Pancreas (tissue), 10 donors: ENCODE measurements around the gene MRGPRG. TPM values are rescaled to one million over a fixed set of nuclear protein-coding genes. Genes with fewer than 3 reads are reported as not detected.

Source experiments
- ATAC-seq, 4 donors: fragments of 200-7000 bp; cut with Tn5 transposase; one replicate each; pipeline versions ENCODE4 v1.8.0 to v1.9.1; 2020; ENCODE audit warnings: mild to moderate bottlenecking in 4 of 4, moderate library complexity in 4 of 4
- DNase-seq, 6 donors: peaks; one replicate each; pipeline ENCODE4 v3.0.0-alpha.2; 2020
- FAIRE-seq: peaks from 2 replicates; lab custom pipeline; 2012; peaks lifted over from hg19 to GRCh38; lab: Jason Lieb, UNC
- H3K27ac ChIP-seq, 4 donors: fragments of 200-600 bp; sonication (generic); 1 replicate in 3 of 4; 2 replicates in 1 of 4; pipeline versions ENCODE4 v1.5.0 to v1.8.0; 2020
- H3K27me3 ChIP-seq, 4 donors: fragments of 200-600 bp; one replicate each; pipeline ENCODE4 v1.8.0; 2021
- H3K36me3 ChIP-seq, 3 donors: fragments of 200-600 bp; sonication (generic) in 1 of 3; one replicate each; pipeline versions ENCODE4 v1.5.0 to v1.8.0; 2020 to 2021
- H3K4me1 ChIP-seq, 3 donors: fragments of 200-600 bp; one replicate each; pipeline ENCODE4 v1.8.0; 2021
- H3K4me3 ChIP-seq, 4 donors: fragments of 200-600 bp; sonication (generic) in 2 of 4; one replicate each; pipeline versions ENCODE4 v1.5.0 to v1.8.0; 2020 to 2021
- H3K9me3 ChIP-seq, 4 donors: fragments of 200-600 bp; one replicate each; pipeline ENCODE4 v1.8.0; 2021
- WGBS, 2 donors: extraction: QIAGEN DNeasy Blood & Tissue Kit; methylation state at CpG; one replicate each; pipeline ENCODE4 v1.1.7; 2013; 5-methylcytosine and 5-hydroxymethylcytosine counted together
- intact Hi-C, 3 donors: fragments of 100-400 bp; cut with DNase I; formaldehyde crosslinking; loops; one replicate each; pipeline versions ENCODE4 v1.11.1 to v1.14.2; 2022
- polyA plus RNA-seq, 2 donors: library from polyadenylated mRNA; stranded (reverse); fragments of 200-250 nt; gene quantifications; one replicate each; pipeline ENCODE4 v1.2.3, GENCODE V29; 2013
- total RNA-seq, 6 donors: library from RNA; stranded (reverse); fragmentation: NEBNext Ultra II Directional in 4 of 6; extraction: Animal tissue kit (Norgen Biotek cat#: 25700) in 4 of 6; gene quantifications; one replicate each; pipeline versions ENCODE4 v1.2.1 to v1.2.4, GENCODE V29; 2021 to 2023
- TF ChIP-seq, protein P1 (sequence below), 4 donors: fragments of 200-600 bp; sonication (generic) in 3 of 4; IDR thresholded peaks; one replicate each; pipeline versions ENCODE4 v1.5.0 to v1.8.0; 2021; ENCODE audit warnings: antibody characterized with exemption in 4 of 4
- donor health status: healthy with polysubstance abuse.
- donor health status: DM: no; HTN: no; CAD: no; lungs with moderate emphysema.
- donor health status: DM: no; HTN: no; CAD: no.
- donor health status: control.
- donor health status: control.
- donor health status: Bipolar disorder and iron deficiency.
- donor health status: DM: yes; HTN: yes; CAD: no.
- donor health status: DM: no; HTN: no; CAD: no.
- donor health status: DM: no; HTN: no; CAD: no.
- donor health status: DM: yes; HTN: yes; CAD: no.

Gene MRGPRG
- total and polyA plus RNA-seq, 8 donors, result not detected

DNA sequence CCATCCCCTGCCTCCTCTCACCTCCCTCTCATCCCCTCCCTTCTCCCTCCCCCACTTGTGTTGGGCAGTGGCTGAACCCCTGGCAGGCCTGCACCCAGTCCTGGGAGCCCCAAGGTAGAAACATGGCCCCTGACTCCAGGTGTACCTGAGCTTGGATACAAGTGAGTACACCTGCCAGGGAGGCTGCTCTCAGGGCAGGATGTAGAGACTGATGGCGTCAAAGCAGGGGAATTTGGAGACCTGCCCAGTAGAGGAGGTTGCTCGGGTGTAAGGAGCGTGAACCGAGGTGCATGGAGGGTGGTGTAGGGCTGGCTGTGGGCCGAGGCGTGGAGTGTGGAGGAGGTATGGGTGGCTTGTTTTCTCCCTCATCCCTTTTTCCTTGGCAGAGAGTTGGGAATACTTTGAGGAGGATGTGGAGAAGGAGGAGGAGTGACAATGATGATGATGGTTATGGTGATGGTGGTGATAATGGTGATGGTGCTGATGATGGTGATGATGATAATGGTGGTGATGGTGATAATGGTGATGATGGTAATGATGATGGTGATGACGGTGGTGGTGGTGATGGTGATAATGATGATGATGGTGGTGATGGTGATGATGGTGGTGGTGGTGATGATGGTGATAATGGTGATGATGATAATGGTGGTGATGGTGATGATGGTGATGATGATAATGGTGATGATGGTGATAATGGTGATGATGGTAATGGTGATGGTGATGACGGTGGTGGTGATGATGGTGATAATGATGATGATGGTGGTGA, 12.3 kb downstream of the MRGPRG start:
- H3K27ac ChIP-seq, result no peak overlapping the region
- no peaks in the 10 kb centered on the region for H3K36me3 ChIP-seq
- no peaks in the 10 kb centered on the region for H3K4me1 ChIP-seq
- ATAC-seq (no peak), DNase-seq (peak in 1 of 6 donors; percentile 2), FAIRE-seq (no peak)
- no peaks in the 10 kb centered on the region for H3K9me3 ChIP-seq
- WGBS, 2 donors, result 71 to 74% methylated on average over 8 of the region's 8 CpGs
- H3K4me3 ChIP-seq, result no peak overlapping the region
- TF ChIP-seq, protein P1, sequence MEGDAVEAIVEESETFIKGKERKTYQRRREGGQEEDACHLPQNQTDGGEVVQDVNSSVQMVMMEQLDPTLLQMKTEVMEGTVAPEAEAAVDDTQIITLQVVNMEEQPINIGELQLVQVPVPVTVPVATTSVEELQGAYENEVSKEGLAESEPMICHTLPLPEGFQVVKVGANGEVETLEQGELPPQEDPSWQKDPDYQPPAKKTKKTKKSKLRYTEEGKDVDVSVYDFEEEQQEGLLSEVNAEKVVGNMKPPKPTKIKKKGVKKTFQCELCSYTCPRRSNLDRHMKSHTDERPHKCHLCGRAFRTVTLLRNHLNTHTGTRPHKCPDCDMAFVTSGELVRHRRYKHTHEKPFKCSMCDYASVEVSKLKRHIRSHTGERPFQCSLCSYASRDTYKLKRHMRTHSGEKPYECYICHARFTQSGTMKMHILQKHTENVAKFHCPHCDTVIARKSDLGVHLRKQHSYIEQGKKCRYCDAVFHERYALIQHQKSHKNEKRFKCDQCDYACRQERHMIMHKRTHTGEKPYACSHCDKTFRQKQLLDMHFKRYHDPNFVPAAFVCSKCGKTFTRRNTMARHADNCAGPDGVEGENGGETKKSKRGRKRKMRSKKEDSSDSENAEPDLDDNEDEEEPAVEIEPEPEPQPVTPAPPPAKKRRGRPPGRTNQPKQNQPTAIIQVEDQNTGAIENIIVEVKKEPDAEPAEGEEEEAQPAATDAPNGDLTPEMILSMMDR (IDR thresholded peaks at IDR 0.05), result no peak
- intact Hi-C loops, result no loop called here
- no peaks in the 10 kb centered on the region for H3K27me3 ChIP-seq

DNA sequence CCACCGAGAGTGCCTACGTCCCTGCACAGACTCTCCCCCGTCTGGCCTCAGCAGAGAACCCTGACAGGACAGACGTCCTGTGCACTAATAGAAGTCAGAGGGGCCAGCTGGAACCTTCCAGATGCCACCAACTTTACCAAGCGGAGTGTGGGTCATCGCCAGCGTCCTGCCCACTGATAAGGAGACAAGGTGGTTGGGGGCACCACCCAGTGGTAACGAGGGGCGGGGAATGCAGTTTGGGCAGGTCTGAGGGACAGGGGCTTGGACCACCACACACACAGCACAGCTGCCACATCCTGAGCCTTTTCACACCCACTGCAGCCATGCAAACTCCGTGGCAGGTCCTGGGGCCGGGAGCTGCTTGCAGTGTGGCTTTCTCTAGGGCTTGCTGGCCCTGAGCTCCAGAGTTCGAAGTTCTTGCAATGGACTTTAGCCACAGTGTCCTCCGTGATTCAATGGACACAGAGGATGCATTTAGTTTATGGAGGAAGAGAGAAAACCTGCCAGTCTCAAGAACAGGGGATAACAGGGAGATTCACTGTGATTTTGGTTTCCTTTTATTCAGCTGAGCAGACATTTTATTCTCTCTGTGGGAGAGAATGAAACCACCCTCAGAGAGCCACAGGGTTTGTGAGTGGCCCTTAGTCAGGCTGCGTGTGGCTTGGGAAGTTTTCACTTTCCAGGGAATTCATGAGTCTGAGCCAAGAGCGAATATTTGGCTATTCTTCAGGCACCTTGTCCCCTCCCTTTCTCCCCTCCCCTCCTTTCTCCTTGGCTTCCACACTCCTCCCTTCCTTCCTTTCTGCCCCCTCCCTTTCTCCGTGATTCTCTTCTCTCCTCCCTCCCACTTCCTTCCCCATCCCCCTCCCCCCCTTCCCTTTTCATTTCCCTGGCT, 13.1 kb downstream of the MRGPRG start:
- Histone ChIP-seq H3K4me1 (no peaks in the 10 kb centered on the region), H3K9me3 (no peaks in the 10 kb centered on the region), H3K36me3 (no peaks in the 10 kb centered on the region), H3K4me3 (no peak overlapping the region), H3K27ac (no peak overlapping the region), H3K27me3 (no peaks in the 10 kb centered on the region)
- no peak for FAIRE-seq
- intact Hi-C loops, result no loop called here
- TF ChIP-seq, protein P1 (IDR thresholded peaks at IDR 0.05), result no peak
- 38 to 49% methylated on average over 16 of the region's 16 CpGs for WGBS, 2 donors
- ATAC-seq, result no peak
- DNase-seq, result peak in 2 of 6 donors; percentile 6 to 40

DNA sequence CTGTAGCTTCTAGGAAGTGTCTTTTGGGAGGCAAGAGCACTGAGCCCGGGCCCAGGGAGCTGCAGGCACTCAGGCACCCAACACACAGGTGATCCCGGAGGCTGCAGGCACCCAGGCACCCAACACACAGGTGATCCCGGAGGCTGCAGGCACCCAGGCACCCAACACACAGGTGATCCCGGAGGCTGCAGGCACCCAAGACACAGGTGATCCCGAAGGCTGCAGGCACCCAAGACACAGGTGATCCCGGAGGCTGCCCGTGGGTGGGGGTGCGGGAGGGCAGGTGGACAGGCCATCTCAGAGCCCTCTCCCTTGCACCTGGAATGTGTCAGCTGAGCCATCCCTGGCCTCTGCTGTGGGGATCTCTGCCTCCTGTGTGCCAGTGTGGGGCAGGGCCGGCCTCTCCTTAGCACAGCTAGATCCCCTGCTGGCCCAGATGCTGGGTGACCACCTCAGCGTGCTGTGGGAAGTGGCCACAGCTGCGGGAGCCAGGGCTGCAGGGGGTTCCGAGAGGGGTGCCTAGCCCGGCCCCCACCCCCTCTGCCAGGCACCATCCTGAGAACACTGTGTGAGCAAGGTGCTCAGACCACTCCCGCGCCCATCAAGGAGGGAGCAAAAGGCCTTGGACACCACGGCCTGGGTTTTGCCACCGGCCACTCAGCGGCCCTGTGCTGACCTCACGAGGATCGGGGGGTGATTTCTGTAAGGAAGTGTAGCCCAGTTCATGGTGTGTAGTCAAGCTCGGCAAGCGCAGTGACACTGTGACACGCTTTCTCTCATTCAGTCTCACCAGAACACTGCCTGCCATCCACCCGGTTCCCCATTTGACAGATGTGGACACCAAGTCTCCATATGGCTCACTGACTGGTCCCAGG, 14.2 kb downstream of the MRGPRG start:
- intact Hi-C loops, result no loop called here
- H3K27me3 ChIP-seq, result no peaks in the 10 kb centered on the region
- H3K27ac ChIP-seq, result no peak overlapping the region
- FAIRE-seq, result no peak
- no peaks in the 10 kb centered on the region for H3K36me3 ChIP-seq
- DNase-seq, result peak in 3 of 6 donors; percentile 14 to 70 (median 51)
- no peak overlapping the region for H3K4me3 ChIP-seq
- no peaks in the 10 kb centered on the region for H3K4me1 ChIP-seq
- TF ChIP-seq, protein P1 (IDR thresholded peaks at IDR 0.05), result no peak
- no peaks in the 10 kb centered on the region for H3K9me3 ChIP-seq
- 64 to 72% methylated on average over 24 of the region's 24 CpGs for WGBS, 2 donors
- no peak for ATAC-seq

DNA sequence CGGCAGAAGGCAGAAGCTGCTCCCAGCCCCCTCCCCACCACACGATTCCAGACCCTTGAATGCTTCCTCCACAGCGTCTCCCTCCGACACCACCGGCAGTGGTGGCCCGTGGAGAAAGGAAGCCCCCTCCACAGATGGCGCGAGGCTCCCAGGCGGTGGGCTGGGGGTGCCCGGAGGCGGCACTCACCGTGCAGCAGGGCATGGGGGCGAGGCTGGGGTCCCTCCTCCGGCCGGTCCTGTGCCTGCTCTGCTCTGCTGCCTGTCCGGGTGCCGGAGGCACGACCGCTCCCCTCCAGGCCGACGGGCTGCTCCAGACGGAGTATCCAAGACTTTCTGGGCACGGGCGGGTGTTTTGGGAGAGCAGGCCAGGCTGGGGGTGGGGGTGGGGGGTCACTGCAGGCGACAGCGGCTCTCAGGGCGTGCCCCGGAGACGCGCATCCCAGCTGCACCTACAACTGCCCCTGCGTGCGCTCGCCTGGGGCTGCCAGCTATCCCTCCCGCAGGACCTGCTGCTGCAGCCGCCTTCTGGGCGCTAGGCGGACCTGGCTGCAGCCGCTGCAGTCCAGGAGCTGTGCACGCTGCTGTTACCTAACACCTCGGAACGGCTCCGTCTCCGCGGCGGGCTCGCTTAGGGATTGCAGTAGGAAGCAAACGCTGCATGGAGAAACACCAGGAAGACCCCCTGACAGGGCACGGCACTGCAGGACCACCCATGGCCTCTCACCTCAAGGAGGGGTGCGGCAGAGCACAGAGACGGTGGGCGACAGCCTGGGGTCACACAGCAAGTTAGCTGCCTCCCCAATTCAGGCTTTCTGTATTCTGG, 15.2 kb downstream of the MRGPRG start:
- H3K4me3 ChIP-seq, result no peak overlapping the region
- no peaks in the 10 kb centered on the region for H3K27me3 ChIP-seq
- H3K4me1 ChIP-seq, result no peaks in the 10 kb centered on the region
- WGBS, 2 donors, result 3% methylated on average over 39 to 51 of the region's 51 CpGs
- intact Hi-C loops, result no loop called here
- H3K27ac ChIP-seq, result no peak overlapping the region
- TF ChIP-seq, protein P1 (IDR thresholded peaks at IDR 0.05), result no peak
- DNase-seq, result peak in 3 of 6 donors; percentile 36 to 78 (median 68)
- H3K36me3 ChIP-seq, result no peaks in the 10 kb centered on the region
- no peaks in the 10 kb centered on the region for H3K9me3 ChIP-seq
- peak; percentile 48 to 83 (median 71) for ATAC-seq
- FAIRE-seq, result no peak
